GM19452 (cell line): ENCODE results near the gene PARVB.

Source experiments
- ATAC-seq: cut with Tn5 transposase; IDR thresholded peaks from one replicate; pipeline ENCODE4 v1.9.1; 2021; ENCODE audit not compliant: unreplicated experiment

The PARVB gene

GRCh38 chr22:44024288-44024921 is at the start of gene PARVB:
TSS of gene PARVB (plus strand) at chr22:44024302. CDS start at chr22:44024340, 38 bp downstream.
- ATAC-seq = no peak

- no peak for ATAC-seq
Observed at GRCh38 chr22:43975041-43975440, 49.1 kb upstream of the PARVB start.

GRCh38 chr22:43976861-43977795 is 47.0 kb upstream of the PARVB start:
- ATAC-seq = no peak

GRCh38 chr22:43978558-43978957 is 45.5 kb upstream of the PARVB start:
- no peak for ATAC-seq

- no peak for ATAC-seq
Observed at GRCh38 chr22:43980579-43980978, 43.5 kb upstream of the PARVB start.

GRCh38 chr22:43980996-43981395 is 43.1 kb upstream of the PARVB start:
- ATAC-seq = no peak

- no peak for ATAC-seq
Observed at GRCh38 chr22:43983808-43984207, 40.3 kb upstream of the PARVB start.

- ATAC-seq = no peak
Observed at GRCh38 chr22:43985532-43985931, 38.6 kb upstream of the PARVB start.

- no peak for ATAC-seq
Observed at GRCh38 chr22:43988116-43988820, 35.8 kb upstream of the PARVB start.

GRCh38 chr22:43988960-43989359 is 35.1 kb upstream of the PARVB start:
- no peak for ATAC-seq

GRCh38 chr22:43990044-43990443 is 34.1 kb upstream of the PARVB start:
- ATAC-seq = no peak

- no peak for ATAC-seq
Observed at GRCh38 chr22:43991316-43992020, 32.6 kb upstream of the PARVB start.

GRCh38 chr22:43992331-43992821 is 31.7 kb upstream of the PARVB start:
- ATAC-seq = no peak

- no peak for ATAC-seq
Observed at GRCh38 chr22:43993072-43993760, 30.9 kb upstream of the PARVB start.

- ATAC-seq = no peak
Observed at GRCh38 chr22:43994006-43994405, 30.1 kb upstream of the PARVB start.

- ATAC-seq = no peak
Observed at GRCh38 chr22:43994416-43994815, 29.7 kb upstream of the PARVB start.

GRCh38 chr22:43995057-43995685 is 28.9 kb upstream of the PARVB start:
- no peak for ATAC-seq

GRCh38 chr22:43995798-43996169 is 28.3 kb upstream of the PARVB start:
- ATAC-seq = no peak

- no peak for ATAC-seq
Observed at GRCh38 chr22:43996170-43996980, 27.7 kb upstream of the PARVB start.
